ENCODE results near the gene ZDHHC21. TPM values are rescaled to one million over a fixed set of nuclear protein-coding genes. Genes with fewer than 3 reads are reported as not detected.
A peak's percentile ranks its signal among the peaks of the same experiment; 100 is the strongest.

Gene ZDHHC21
- total and polyA plus RNA-seq, 9 of the 15 experiments (the other 6 are each of a cell fraction or from before 2014, with no cell fraction given), result 0.10 to 1.9 (median 1.00) TPM

DNA sequence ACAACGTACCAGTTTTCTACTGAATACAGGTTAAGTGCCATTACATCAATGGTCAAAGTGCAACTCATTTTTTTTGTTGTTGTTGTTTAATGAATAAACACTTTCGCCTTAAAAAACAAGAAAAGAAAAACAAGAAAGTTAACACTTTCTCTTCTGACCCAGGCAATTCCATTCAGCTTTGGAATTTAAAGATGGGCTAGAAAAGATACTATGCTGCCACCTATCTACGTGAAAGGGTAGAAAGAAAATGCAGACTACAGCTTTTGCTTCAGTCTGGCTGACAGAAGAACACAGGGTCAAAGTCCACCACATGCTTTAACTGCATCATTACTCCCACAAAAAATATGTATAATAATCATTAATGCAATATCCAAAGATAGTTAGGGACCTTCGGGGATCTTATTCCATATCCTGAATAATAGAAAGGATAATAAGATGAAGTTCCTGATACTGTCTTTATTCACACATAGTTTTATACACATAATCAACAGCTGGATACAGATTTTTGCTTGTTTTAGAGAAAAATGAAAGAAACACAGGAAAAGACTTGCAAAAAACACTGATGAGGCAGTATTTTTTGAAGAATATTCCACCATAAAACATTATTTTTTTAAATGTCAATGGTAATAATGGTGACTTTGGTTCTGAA, 40.4 kb downstream of the ZDHHC21 start (continued):
- TF ChIP-seq, protein P1, sequence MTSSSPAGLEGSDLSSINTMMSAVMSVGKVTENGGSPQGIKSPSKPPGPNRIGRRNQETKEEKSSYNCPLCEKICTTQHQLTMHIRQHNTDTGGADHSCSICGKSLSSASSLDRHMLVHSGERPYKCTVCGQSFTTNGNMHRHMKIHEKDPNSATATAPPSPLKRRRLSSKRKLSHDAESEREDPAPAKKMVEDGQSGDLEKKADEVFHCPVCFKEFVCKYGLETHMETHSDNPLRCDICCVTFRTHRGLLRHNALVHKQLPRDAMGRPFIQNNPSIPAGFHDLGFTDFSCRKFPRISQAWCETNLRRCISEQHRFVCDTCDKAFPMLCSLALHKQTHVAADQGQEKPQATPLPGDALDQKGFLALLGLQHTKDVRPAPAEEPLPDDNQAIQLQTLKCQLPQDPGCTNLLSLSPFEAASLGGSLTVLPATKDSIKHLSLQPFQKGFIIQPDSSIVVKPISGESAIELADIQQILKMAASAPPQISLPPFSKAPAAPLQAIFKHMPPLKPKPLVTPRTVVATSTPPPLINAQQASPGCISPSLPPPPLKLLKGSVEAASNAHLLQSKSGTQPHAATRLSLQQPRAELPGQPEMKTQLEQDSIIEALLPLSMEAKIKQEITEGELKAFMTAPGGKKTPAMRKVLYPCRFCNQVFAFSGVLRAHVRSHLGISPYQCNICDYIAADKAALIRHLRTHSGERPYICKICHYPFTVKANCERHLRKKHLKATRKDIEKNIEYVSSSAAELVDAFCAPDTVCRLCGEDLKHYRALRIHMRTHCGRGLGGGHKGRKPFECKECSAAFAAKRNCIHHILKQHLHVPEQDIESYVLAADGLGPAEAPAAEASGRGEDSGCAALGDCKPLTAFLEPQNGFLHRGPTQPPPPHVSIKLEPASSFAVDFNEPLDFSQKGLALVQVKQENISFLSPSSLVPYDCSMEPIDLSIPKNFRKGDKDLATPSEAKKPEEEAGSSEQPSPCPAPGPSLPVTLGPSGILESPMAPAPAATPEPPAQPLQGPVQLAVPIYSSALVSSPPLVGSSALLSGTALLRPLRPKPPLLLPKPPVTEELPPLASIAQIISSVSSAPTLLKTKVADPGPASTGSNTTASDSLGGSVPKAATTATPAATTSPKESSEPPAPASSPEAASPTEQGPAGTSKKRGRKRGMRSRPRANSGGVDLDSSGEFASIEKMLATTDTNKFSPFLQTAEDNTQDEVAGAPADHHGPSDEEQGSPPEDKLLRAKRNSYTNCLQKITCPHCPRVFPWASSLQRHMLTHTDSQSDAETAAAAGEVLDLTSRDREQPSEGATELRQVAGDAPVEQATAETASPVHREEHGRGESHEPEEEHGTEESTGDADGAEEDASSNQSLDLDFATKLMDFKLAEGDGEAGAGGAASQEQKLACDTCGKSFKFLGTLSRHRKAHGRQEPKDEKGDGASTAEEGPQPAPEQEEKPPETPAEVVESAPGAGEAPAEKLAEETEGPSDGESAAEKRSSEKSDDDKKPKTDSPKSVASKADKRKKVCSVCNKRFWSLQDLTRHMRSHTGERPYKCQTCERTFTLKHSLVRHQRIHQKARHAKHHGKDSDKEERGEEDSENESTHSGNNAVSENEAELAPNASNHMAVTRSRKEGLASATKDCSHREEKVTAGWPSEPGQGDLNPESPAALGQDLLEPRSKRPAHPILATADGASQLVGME (CRISPR knock-in tag; IDR thresholded peaks at IDR 0.05), result no peak
- TF ChIP-seq MYC (IDR thresholded peaks at IDR 0.05; ENCODE audit: low read depth, low read length) (no peak), MYC (CRISPR knock-in tag; IDR thresholded peaks at IDR 0.05; ENCODE audit: borderline replicate concordance, low read depth) (no peak), CC2D1A (IDR thresholded peaks at IDR 0.05) (0 out of 2 replicates have a peak, but pooled peaks have one; percentile 26), BACH1 (tag; IDR thresholded peaks at IDR 0.05) (no peak), REST (IDR thresholded peaks at IDR 0.05; ENCODE audit: borderline replicate concordance) (peak; percentile 78), REST (CRISPR knock-in tag; IDR thresholded peaks at IDR 0.05; ENCODE audit: low read depth) (no peak), FOXP4 (CRISPR knock-in tag; IDR thresholded peaks at IDR 0.05; ENCODE audit: borderline replicate concordance) (no peak)
- TF ChIP-seq, protein P2, sequence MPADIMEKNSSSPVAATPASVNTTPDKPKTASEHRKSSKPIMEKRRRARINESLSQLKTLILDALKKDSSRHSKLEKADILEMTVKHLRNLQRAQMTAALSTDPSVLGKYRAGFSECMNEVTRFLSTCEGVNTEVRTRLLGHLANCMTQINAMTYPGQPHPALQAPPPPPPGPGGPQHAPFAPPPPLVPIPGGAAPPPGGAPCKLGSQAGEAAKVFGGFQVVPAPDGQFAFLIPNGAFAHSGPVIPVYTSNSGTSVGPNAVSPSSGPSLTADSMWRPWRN (IDR thresholded peaks at IDR 0.05; ENCODE audit: low read depth), result no peak

Measured in K562 (cell line).